Keratinocyte (primary cell): Measurements from ENCODE around the gene AKR1C2. TPM values are rescaled to one million over a fixed set of nuclear protein-coding genes. Genes with fewer than 3 reads are reported as not detected.
"Not testable (repeated sequence)": the region's sequence is repeated elsewhere in the genome, so short reads cannot be mapped to it uniquely, and the experiment has no call there.

Experiments used
- DNase-seq: peaks from one replicate; pipeline ENCODE4 v3.0.0-alpha.2; 2011; ENCODE audit warnings: low read depth, missing footprints, low spot score
- FAIRE-seq: peaks from 2 replicates; lab custom pipeline; 2011; peaks lifted over from hg19 to GRCh38; lab: Jason Lieb, UNC
- H2AFZ ChIP-seq: 2 replicates; pipeline ENCODE4 v1.6.0; 2012; ENCODE audit warnings: low read length, control low read depth, inconsistent platforms; ENCODE audit not compliant: control insufficient read depth
- H3K27ac ChIP-seq: 2 replicates; pipeline ENCODE4 v1.5.1; 2011; ENCODE audit warnings: low read length; ENCODE audit not compliant: control insufficient read depth, insufficient read depth
- H3K27me3 ChIP-seq: 3 replicates; pipeline ENCODE4 v1.6.0; 2011; ENCODE audit warnings: low read length; ENCODE audit not compliant: control insufficient read depth, insufficient read depth; ENCODE audit errors: extremely low read depth
- H3K36me3 ChIP-seq, 2 experiments: 2 replicates in 1 of 2; 3 replicates in 1 of 2; pipeline ENCODE4 v1.5.1; 2011; ENCODE audit warnings: low read length in 2 of 2, mild to moderate bottlenecking in 1 of 2; ENCODE audit not compliant: control insufficient read depth in 2 of 2, insufficient read depth in 2 of 2; ENCODE audit errors: extremely low read depth in 1 of 2
- H3K4me1 ChIP-seq: 3 replicates; pipeline ENCODE4 v1.5.1; 2011; ENCODE audit warnings: low read length; ENCODE audit not compliant: control insufficient read depth, insufficient read depth; ENCODE audit errors: extremely low read depth
- H3K4me2 ChIP-seq: 3 replicates; pipeline ENCODE4 v1.6.0; 2011; ENCODE audit warnings: low read depth, low read length; ENCODE audit not compliant: control insufficient read depth, insufficient read depth; ENCODE audit errors: extremely low read depth
- H3K4me3 ChIP-seq, 3 experiments: fragments of 200-600 bp in 1 of 3; sonication (generic) in 1 of 3; 2 replicates in 2 of 3; 3 replicates in 1 of 3; pipeline ENCODE4 v1.5.1; 2011 to 2016; ENCODE audit warnings: low read length in 3 of 3, mild to moderate bottlenecking in 3 of 3, control low read depth in 2 of 3, inconsistent platforms in 1 of 3, low read depth in 1 of 3, mixed read lengths in 1 of 3, mixed run types in 1 of 3, moderate library complexity in 1 of 3; ENCODE audit not compliant: control insufficient read depth in 2 of 3, insufficient read depth in 2 of 3; ENCODE audit errors: extremely low read depth in 1 of 3
- H3K79me2 ChIP-seq: 2 replicates; pipeline ENCODE4 v1.6.0; 2012; ENCODE audit warnings: low read length; ENCODE audit not compliant: control insufficient read depth, insufficient read depth
- H3K9ac ChIP-seq: 3 replicates; pipeline ENCODE4 v1.6.0; 2011; ENCODE audit warnings: low read length; ENCODE audit not compliant: control insufficient read depth, insufficient read depth; ENCODE audit errors: extremely low read depth
- H3K9me1 ChIP-seq: 3 replicates; pipeline ENCODE4 v1.6.0; 2011; ENCODE audit warnings: low read length; ENCODE audit not compliant: control insufficient read depth, insufficient read depth; ENCODE audit errors: extremely low read depth
- H3K9me3 ChIP-seq: 2 replicates; pipeline ENCODE4 v1.5.1; 2012; ENCODE audit warnings: low read depth, low read length; ENCODE audit not compliant: control insufficient read depth
- H4K20me1 ChIP-seq: 3 replicates; pipeline ENCODE4 v1.6.0; 2011; ENCODE audit warnings: low read length; ENCODE audit not compliant: control insufficient read depth, insufficient read depth; ENCODE audit errors: extremely low read depth
- EZH2 ChIP-seq: IDR thresholded peaks from one replicate; pipeline ENCODE4 v1.6.1; 2012; ENCODE audit warnings: inconsistent platforms, mild to moderate bottlenecking, low read length, moderate library complexity
- dilution Hi-C: fragments of 300-500 bp; cut with MboI; formaldehyde crosslinking; loops from one replicate; pipeline ENCODE4 v1.7.0; 2020; ENCODE audit warnings: low sequenced_read_pairs; ENCODE audit not compliant: extremely low pct_ligation_motif_present
- polyA plus RNA-seq, 5 experiments: library from polyadenylated mRNA; depleted of rRNA in 3 of 5; stranded (reverse) in 3 of 5; stranded (forward) in 1 of 5; unstranded in 1 of 5; fragments of >200 nt; gene quantifications; 1 replicate in 1 of 5; 2 replicates in 3 of 5; 3 replicates in 1 of 5; pipeline versions ENCODE4 v1.2.1 to v1.2.3, GENCODE V29; 2011 to 2012; ENCODE audit warnings: missing spikeins in 2 of 5, low read depth in 1 of 5, low replicate concordance in 1 of 5
- TF ChIP-seq, protein P1 (sequence below), 3 experiments: IDR thresholded peaks in 1 of 3; conservative IDR thresholded peaks in 1 of 3; optimal IDR thresholded peaks in 1 of 3; 2 replicates in 2 of 3; 3 replicates in 1 of 3; pipeline versions ENCODE3 to v1.5.1; 2011; ENCODE audit warnings: low read length in 3 of 3, mild to moderate bottlenecking in 3 of 3, moderate library complexity in 2 of 3, control low read depth in 1 of 3, inconsistent platforms in 1 of 3; ENCODE audit not compliant: insufficient read depth in 2 of 3; ENCODE audit errors: extremely low read depth in 1 of 3

Gene AKR1C2
- polyA plus RNA-seq, 1 donor (not counting 4 experiments of a cell fraction or from before 2014, with no cell fraction given), result 66.0 TPM

DNA sequence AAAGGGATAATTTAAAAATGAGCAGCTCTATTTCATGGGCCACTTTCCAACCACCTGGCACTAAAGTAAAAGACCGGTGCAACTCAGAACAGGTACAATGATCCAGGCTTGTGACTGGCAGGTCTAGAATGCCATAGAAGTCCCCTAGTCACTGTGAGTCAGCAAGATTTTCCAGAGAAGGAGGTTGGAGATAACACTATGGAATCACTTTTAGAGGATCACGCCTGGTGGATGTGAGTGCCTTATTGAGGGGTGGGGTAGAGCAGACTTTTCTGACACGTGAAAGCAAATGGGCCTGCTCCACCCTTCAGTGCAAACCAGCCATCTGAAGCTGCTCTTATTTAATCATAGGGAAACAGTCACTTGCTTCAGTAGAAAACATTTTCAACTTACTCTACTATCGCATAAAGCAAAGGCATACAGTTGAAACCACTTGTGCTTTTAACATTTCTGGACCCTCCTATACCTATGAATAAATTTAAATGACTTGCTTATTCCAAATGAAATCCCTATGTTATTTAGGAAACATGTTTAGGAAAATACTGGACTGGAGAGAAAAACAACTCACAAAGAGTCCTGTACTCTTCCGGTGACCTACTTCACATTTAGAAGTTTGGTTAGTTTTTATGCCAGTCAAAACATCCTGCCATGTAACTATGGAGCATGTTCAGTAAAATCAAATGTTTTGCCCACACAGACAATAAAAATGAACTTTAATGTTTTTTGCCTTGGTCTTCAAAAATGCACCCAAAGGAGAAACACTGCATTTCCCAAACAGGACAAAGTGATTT, 61.9 kb downstream of the AKR1C2 start:
- DNase-seq, result peak; percentile 30
- FAIRE-seq, result no peak
- dilution Hi-C loops, result no loop called here

DNA sequence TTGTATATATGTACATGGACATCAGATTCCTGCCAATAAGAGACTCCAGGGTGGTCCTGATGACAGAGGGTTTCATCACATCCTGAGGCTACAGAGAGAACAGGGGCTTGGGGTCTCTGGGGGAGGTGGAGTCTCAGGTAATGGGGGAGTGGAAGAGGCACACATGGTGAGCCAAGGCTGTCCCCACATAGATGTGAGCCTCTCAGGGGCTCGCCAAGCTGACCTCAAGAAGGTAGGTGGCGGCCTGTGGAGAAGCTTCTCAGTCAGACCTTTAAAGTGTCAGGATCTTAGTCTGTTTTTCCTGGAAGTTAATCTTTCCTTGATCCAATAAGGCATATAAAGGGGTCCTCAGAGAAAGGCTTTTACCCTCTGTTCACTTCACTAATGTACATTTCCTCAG, 62.7 kb downstream of the AKR1C2 start:
- dilution Hi-C loops, H3K4me2 ChIP-seq, H3K36me3 ChIP-seq, H3K27me3 ChIP-seq, H3K9me1 ChIP-seq, H2AFZ ChIP-seq, H3K9me3 ChIP-seq, FAIRE-seq, H3K79me2 ChIP-seq, DNase-seq, H3K4me3 ChIP-seq, H3K9ac ChIP-seq, H4K20me1 ChIP-seq: not testable (repeated sequence)
- Histone ChIP-seq H3K4me1 (peaks cover 42% of the 10 kb centered on the region), H3K27ac (peak overlapping the region; percentile 58)

More for the DNA sequence above, 61.9 kb downstream of the AKR1C2 start:
- no peaks in the 10 kb centered on the region for H3K9me1 ChIP-seq
- H3K4me1 ChIP-seq, result peaks cover 47% of the 10 kb centered on the region
- peak overlapping the region; percentile 61 for H3K27ac ChIP-seq
- no peaks in the 10 kb centered on the region for H3K9me3 ChIP-seq
- TF ChIP-seq EZH2, result no peak
- TF ChIP-seq, protein P1, sequence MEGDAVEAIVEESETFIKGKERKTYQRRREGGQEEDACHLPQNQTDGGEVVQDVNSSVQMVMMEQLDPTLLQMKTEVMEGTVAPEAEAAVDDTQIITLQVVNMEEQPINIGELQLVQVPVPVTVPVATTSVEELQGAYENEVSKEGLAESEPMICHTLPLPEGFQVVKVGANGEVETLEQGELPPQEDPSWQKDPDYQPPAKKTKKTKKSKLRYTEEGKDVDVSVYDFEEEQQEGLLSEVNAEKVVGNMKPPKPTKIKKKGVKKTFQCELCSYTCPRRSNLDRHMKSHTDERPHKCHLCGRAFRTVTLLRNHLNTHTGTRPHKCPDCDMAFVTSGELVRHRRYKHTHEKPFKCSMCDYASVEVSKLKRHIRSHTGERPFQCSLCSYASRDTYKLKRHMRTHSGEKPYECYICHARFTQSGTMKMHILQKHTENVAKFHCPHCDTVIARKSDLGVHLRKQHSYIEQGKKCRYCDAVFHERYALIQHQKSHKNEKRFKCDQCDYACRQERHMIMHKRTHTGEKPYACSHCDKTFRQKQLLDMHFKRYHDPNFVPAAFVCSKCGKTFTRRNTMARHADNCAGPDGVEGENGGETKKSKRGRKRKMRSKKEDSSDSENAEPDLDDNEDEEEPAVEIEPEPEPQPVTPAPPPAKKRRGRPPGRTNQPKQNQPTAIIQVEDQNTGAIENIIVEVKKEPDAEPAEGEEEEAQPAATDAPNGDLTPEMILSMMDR (optimal IDR thresholded peaks at IDR 0.05 in 1 of 3, IDR thresholded peaks at IDR 0.05 in 1 of 3, conservative IDR thresholded peaks at IDR 0.05 in 1 of 3; ENCODE audit: extremely low read depth in 1 of 3, insufficient read depth in 2 of 3, low read length in 3 of 3), result no peak
- H4K20me1 ChIP-seq, result no peaks in the 10 kb centered on the region
- no peak overlapping the region for H3K4me2 ChIP-seq
- no peak overlapping the region for H3K4me3 ChIP-seq
- H2AFZ ChIP-seq, result no peak overlapping the region
- H3K27me3 ChIP-seq, result no peaks in the 10 kb centered on the region
- no peaks in the 10 kb centered on the region for H3K79me2 ChIP-seq
- no peak overlapping the region for H3K9ac ChIP-seq
- no peaks in the 10 kb centered on the region for H3K36me3 ChIP-seq

DNA sequence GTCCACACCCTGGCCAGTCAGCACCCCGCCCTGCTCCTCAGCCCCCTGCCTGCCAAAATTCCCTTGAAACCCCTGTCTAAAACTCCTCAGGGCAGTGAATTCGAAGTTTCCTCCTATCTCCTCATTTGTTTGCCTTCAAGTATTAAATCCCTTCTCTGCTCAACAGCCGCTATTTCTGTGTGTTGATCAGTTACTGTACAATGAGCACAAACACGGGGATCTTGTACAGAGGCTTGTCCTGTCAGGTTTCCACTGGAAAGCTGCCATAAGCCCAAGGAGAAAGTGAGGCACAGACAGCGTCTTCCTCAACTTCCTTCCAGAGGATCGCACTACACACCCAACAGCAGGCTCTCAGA, 63.6 kb downstream of the AKR1C2 start:
- DNase-seq, result not testable (repeated sequence)

More for the DNA sequence above, 63.6 kb downstream of the AKR1C2 start:
- H3K4me3 ChIP-seq, dilution Hi-C loops, H4K20me1 ChIP-seq, H3K9me3 ChIP-seq, H3K9me1 ChIP-seq, H3K36me3 ChIP-seq, H3K79me2 ChIP-seq, H3K27me3 ChIP-seq, FAIRE-seq: not testable (repeated sequence)
- Histone ChIP-seq H3K27ac (peak overlapping the region; percentile 68), H2AFZ (peak overlapping the region; percentile 10), H3K4me1 (peaks cover 42% of the 10 kb centered on the region), H3K4me2 (peak overlapping the region; percentile 72), H3K9ac (peak overlapping the region; percentile 44)
